Muscle of leg (tissue), 11 donors: ENCODE results near the gene CCDC177. TPM values are rescaled to one million over a fixed set of nuclear protein-coding genes. Genes with fewer than 3 reads are reported as not detected.
"Not testable (repeated sequence)": the region's sequence is repeated elsewhere in the genome, so short reads cannot be mapped to it uniquely, and the experiment has no call there.

Source experiments
- DNase-seq: peaks from one replicate; pipeline ENCODE4 v3.0.0; 2013
- H3K27ac ChIP-seq: one replicate; pipeline ENCODE4 v1.5.1; 2013; ENCODE audit warnings: mild to moderate bottlenecking, low read length, control low read depth
- H3K27me3 ChIP-seq: one replicate; pipeline ENCODE4 v1.6.1; 2013; ENCODE audit warnings: low read length; ENCODE audit not compliant: control insufficient read depth, insufficient read depth
- H3K36me3 ChIP-seq: one replicate; pipeline ENCODE4 v1.6.1; 2013; ENCODE audit warnings: low read length; ENCODE audit not compliant: control insufficient read depth, insufficient read depth
- H3K4me1 ChIP-seq: one replicate; pipeline ENCODE4 v1.6.1; 2013; ENCODE audit warnings: low read length; ENCODE audit not compliant: control insufficient read depth, insufficient read depth
- H3K4me3 ChIP-seq: one replicate; pipeline ENCODE4 v1.5.1; 2013; ENCODE audit warnings: low read length, control low read depth
- H3K9me3 ChIP-seq: replicated peaks from 2 replicates; pipeline ENCODE4 v1.6.1; 2013; ENCODE audit warnings: low read depth, low read length; ENCODE audit not compliant: control insufficient read depth
- WGBS: methylation state at CpG from one replicate; pipeline ENCODE4 v1.1.5; 2013; ENCODE audit warnings: missing lambda C conversion rate; ENCODE audit not compliant: insufficient coverage; 5-methylcytosine and 5-hydroxymethylcytosine counted together
- polyA plus RNA-seq, 8 donors: library from polyadenylated mRNA; unstranded; fragments of 120-200 nt; gene quantifications; one replicate each; pipeline versions ENCODE4 v1.2.1 to v1.2.3, GENCODE V29; 2013; ENCODE audit warnings: inconsistent platforms in 1 of 8, low replicate concordance in 1 of 8; ENCODE audit not compliant: insufficient read length in 8 of 8, insufficient read depth in 1 of 8
- total RNA-seq: library from RNA; stranded (reverse); fragments of 120-200 nt; gene quantifications from one replicate; pipeline ENCODE4 v1.2.4, GENCODE V29; 2013

The CCDC177 gene
- total and polyA plus RNA-seq, 9 donors = under 0.01 to 0.02 TPM; not detected in 7

GRCh38 chr14:69600304-69600891 is 25.7 kb upstream of the CCDC177 start:
- Histone ChIP-seq H3K27ac (no peak overlapping the region), H3K4me1 (no peaks in the 10 kb centered on the region), H3K4me3 (no peak overlapping the region), H3K9me3 (no peaks in the 10 kb centered on the region), H3K27me3 (no peaks in the 10 kb centered on the region), H3K36me3 (no peaks in the 10 kb centered on the region)
- WGBS = 51% methylated on average over 3 of the region's 3 CpGs
- DNase-seq = no peak

- H3K4me1 ChIP-seq, H3K27ac ChIP-seq, H3K36me3 ChIP-seq, H3K27me3 ChIP-seq, DNase-seq, H3K4me3 ChIP-seq, H3K9me3 ChIP-seq: not testable (repeated sequence)
- no CpG with 5 or more reads among the region's 5 CpGs for WGBS
Measured at GRCh38 chr14:69599431-69599830, 24.8 kb upstream of the CCDC177 start.

- Histone ChIP-seq H3K27ac (no peak overlapping the region), H3K9me3 (no peaks in the 10 kb centered on the region), H3K27me3 (no peaks in the 10 kb centered on the region), H3K36me3 (no peaks in the 10 kb centered on the region), H3K4me1 (peaks cover 13% of the 10 kb centered on the region), H3K4me3 (no peak overlapping the region)
- WGBS = 79% methylated on average over 2 of the region's 5 CpGs
- no peak for DNase-seq
Measured at GRCh38 chr14:69595336-69595735, 20.7 kb upstream of the CCDC177 start.

- 71% methylated on average over 5 of the region's 6 CpGs for WGBS
Measured at GRCh38 chr14:69594846-69595245, 20.2 kb upstream of the CCDC177 start.

GRCh38 chr14:69593018-69593677 is 18.5 kb upstream of the CCDC177 start:
- Histone ChIP-seq H3K9me3 (no peaks in the 10 kb centered on the region), H3K27ac (peak overlapping the region; percentile 79), H3K4me1 (peaks cover 13% of the 10 kb centered on the region), H3K4me3 (peak overlapping the region; percentile 13), H3K36me3 (no peaks in the 10 kb centered on the region), H3K27me3 (no peaks in the 10 kb centered on the region)
- peak; percentile 97 for DNase-seq
- 0% methylated on average over 3 of the region's 6 CpGs for WGBS

More at GRCh38 chr14:69594846-69595245, 20.2 kb upstream of the CCDC177 start:
- Histone ChIP-seq H3K36me3 (no peaks in the 10 kb centered on the region), H3K27ac (no peak overlapping the region), H3K27me3 (no peaks in the 10 kb centered on the region), H3K9me3 (no peaks in the 10 kb centered on the region), H3K4me1 (peaks cover 13% of the 10 kb centered on the region), H3K4me3 (no peak overlapping the region)
- no peak for DNase-seq

GRCh38 chr14:69591317-69591716 is 16.6 kb upstream of the CCDC177 start:
- Histone ChIP-seq H3K4me3 (no peak overlapping the region), H3K27ac (no peak overlapping the region)
- WGBS = 39% methylated on average over 2 of the region's 2 CpGs

DNA sequence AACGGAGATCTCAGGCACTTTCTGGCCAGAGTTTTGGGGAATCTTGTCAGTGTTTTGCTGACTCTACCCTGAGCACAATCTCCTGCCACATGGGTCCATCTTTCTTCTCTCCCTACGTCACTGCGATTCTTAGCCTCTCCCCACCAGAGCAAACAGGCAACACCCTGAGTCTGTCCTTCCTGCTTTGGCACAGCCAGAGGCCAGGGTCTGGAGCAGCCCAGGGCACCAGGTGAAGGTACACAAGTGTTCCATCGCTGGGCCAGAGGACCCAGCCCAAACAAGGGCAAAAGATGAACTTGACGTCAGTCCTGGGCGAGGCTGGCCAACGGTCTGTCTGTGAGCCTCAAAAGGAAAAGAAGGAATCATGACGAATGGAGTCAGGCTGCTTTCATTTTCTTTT is 12.7 kb upstream of the CCDC177 start:
- WGBS = 78% methylated on average over 7 of the region's 8 CpGs
- no peaks in the 10 kb centered on the region for H3K27me3 ChIP-seq
- no peak overlapping the region for H3K27ac ChIP-seq
- peaks cover 11% of the 10 kb centered on the region for H3K4me1 ChIP-seq
- no peak for DNase-seq
- H3K4me3 ChIP-seq = no peak overlapping the region
- no peaks in the 10 kb centered on the region for H3K36me3 ChIP-seq
- H3K9me3 ChIP-seq = no peaks in the 10 kb centered on the region

More at GRCh38 chr14:69591317-69591716, 16.6 kb upstream of the CCDC177 start:
- no peaks in the 10 kb centered on the region for H3K9me3 ChIP-seq
- H3K4me1 ChIP-seq = peaks cover 24% of the 10 kb centered on the region
- DNase-seq = no peak
- no peaks in the 10 kb centered on the region for H3K36me3 ChIP-seq
- H3K27me3 ChIP-seq = no peaks in the 10 kb centered on the region

DNA sequence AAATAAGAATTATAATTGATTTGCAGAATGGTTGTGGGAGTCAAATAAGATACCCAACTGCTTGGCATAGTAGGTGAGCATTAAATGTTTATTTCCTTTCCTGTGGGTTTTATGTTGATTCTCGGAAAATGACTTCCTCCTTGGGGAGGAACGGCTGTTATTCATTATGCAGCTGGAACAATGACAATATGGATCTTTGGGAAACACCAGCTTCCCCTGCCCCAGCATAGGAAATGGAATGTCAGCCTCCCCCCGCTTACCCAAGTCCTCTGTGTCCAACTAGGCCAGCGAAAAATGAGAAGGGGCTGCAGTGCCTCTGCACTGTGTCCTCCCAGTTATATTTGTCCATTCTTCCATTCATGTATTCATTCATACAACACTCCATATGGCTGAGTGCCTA is 11.7 kb upstream of the CCDC177 start:
- Histone ChIP-seq H3K9me3 (no peaks in the 10 kb centered on the region), H3K27me3 (no peaks in the 10 kb centered on the region), H3K27ac (peak overlapping the region; percentile 6), H3K4me3 (no peak overlapping the region), H3K36me3 (no peaks in the 10 kb centered on the region), H3K4me1 (peaks cover 11% of the 10 kb centered on the region)
- DNase-seq = peak; percentile 59
- 55% methylated on average over 2 of the region's 4 CpGs for WGBS

GRCh38 chr14:69584389-69584788 is 9.7 kb upstream of the CCDC177 start:
- DNase-seq = no peak
- H3K36me3 ChIP-seq = no peaks in the 10 kb centered on the region
- H3K9me3 ChIP-seq = no peaks in the 10 kb centered on the region
- WGBS = no CpG with 5 or more reads among the region's 1 CpG
- peaks cover 11% of the 10 kb centered on the region for H3K4me1 ChIP-seq
- no peak overlapping the region for H3K4me3 ChIP-seq
- no peak overlapping the region for H3K27ac ChIP-seq
- H3K27me3 ChIP-seq = no peaks in the 10 kb centered on the region

- no CpG with 5 or more reads among the region's 4 CpGs for WGBS
- H3K4me3 ChIP-seq = no peak overlapping the region
- DNase-seq = no peak
- peaks cover 8% of the 10 kb centered on the region for H3K27me3 ChIP-seq
- H3K9me3 ChIP-seq = no peaks in the 10 kb centered on the region
- H3K4me1 ChIP-seq = peaks cover 11% of the 10 kb centered on the region
- no peaks in the 10 kb centered on the region for H3K36me3 ChIP-seq
- H3K27ac ChIP-seq = no peak overlapping the region
Measured at GRCh38 chr14:69582829-69583228, 8.2 kb upstream of the CCDC177 start.
